SH-SY5Y (cell line): ENCODE data around the gene TLE3.

ENCODE experiments used
- GATA2 ChIP-seq: IDR thresholded peaks from 2 replicates; pipeline ENCODE4 v1.6.1; 2011; ENCODE audit warnings: mild to moderate bottlenecking, low read depth, low read length
- GATA3 ChIP-seq: IDR thresholded peaks from 2 replicates; pipeline ENCODE4 v1.6.1; 2011; ENCODE audit warnings: low read depth, mild to moderate bottlenecking, low read length, moderate library complexity

DNA sequence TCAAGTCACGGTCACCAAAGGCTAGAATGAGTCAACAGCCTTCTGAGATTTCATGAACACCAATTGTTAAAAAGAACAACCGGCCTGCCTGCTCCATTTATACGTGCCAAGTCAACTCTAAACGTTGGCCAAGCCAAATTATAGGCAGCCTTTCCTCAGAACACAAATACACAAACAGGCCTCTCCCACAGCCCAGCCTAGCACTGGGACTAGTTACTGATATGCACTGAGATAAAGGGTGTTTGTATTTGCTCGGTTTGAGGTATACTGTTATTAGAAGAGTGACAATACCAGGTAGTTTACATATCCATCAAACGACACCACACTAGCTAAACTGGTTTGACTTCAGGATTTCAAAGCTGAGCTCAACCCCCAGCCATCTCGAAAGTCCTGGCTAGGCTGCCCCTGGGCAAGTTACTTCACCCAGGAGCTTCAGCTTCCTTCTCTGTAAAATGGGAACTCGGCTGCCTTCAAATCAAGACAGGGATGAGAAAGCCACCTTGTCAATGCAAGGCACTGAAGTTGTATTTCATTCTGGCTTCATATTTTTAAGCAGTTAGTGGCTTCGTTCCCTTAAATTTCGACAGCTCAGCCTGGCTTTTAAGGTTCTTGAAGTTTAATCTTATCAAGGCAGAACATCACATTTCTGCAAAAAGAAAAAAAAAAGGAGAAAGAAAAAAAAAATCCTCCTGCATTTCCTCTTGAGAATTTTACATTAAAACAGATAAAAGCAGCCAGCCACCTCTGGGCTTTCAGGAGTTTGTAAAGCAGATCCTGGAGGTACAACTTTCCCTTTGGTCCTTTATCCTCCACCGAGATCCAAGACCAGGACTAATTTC lies 4.0 kb downstream of the TLE3 start:
- TF ChIP-seq GATA2, result no peak; the same call in 1 of the 2 replicates
- no peak for TF ChIP-seq GATA3
